ENCODE results near the gene KRT14. TPM values are rescaled to one million over a fixed set of nuclear protein-coding genes. Genes with fewer than 3 reads are reported as not detected.

KRT14 gene
- total RNA-seq, 1 experiment from 2014 or later, result not detected

- H3K27ac Mint-ChIP-seq, result no peak overlapping the region; a peak in 1 of 7 replicates
- no peak overlapping the region for H3K27ac ChIP-seq (ENCODE audit: insufficient read length, low read depth, low read length)
Observed at GRCh38 chr17:41549596-41550039, 37.1 kb downstream of the KRT14 start.

More at GRCh38 chr17:41549596-41550039, 37.1 kb downstream of the KRT14 start:
- Histone ChIP-seq H2BK5ac (ENCODE audit: insufficient read length, low read length) (no peak overlapping the region), H3K23me2 (ENCODE audit: insufficient read length, low read depth, low read length, poor library complexity, severe bottlenecking) (no peaks in the 10 kb centered on the region), H4K20me1 (ENCODE audit: control insufficient read depth, insufficient read depth, insufficient read length) (no peaks in the 10 kb centered on the region), H2BK120ac (ENCODE audit: low read depth, low read length, poor library complexity, severe bottlenecking) (no peak overlapping the region), H3K79me1 (ENCODE audit: insufficient read depth, low read depth, low read length, poor library complexity, severe bottlenecking) (no peaks in the 10 kb centered on the region), H2AK5ac (ENCODE audit: insufficient read length, low read length) (no peak overlapping the region), H3K23ac (ENCODE audit: insufficient read length, low read depth, low read length) (no peak overlapping the region), H4K5ac (ENCODE audit: insufficient read length, low read depth, low read length) (no peak overlapping the region), H2AFZ (ENCODE audit: low read length) (no peak overlapping the region), H3K4me1 (ENCODE audit: insufficient read depth, low read length) (no peaks in the 10 kb centered on the region), H3K4ac (ENCODE audit: low read depth, low read length) (no peak overlapping the region), H3K56ac (ENCODE audit: insufficient read length, low read depth, low read length) (no peak overlapping the region), H2BK12ac (ENCODE audit: insufficient read length, low read depth, low read length) (no peak overlapping the region), H3K14ac (ENCODE audit: insufficient read depth, low read length) (no peak overlapping the region), H3K9me3 (ENCODE audit: control insufficient read depth, low read depth, low read length) (no peaks in the 10 kb centered on the region), H3K4me2 (ENCODE audit: insufficient read depth, insufficient read length, low read length) (no peak overlapping the region), H4K91ac (ENCODE audit: insufficient read length, low read depth, low read length) (no peak overlapping the region), H2BK20ac (ENCODE audit: low read depth, low read length, poor library complexity, severe bottlenecking) (no peak overlapping the region), H3K18ac (ENCODE audit: insufficient read length, low read depth, low read length) (no peak overlapping the region), H3K79me2 (ENCODE audit: insufficient read depth, low read length) (no peaks in the 10 kb centered on the region), H2BK15ac (ENCODE audit: low read depth, low read length) (no peak overlapping the region), H3K27me3 (ENCODE audit: insufficient read depth, low read length) (no peaks in the 10 kb centered on the region), H3K9ac (ENCODE audit: extremely low read depth, insufficient read length, low read length) (no peak overlapping the region), H4K8ac (replicated peaks; ENCODE audit: insufficient read length, low read depth, low read length) (no peak overlapping the region), H3T11ph (ENCODE audit: low read length) (no peak overlapping the region)
- TF ChIP-seq, protein P1, sequence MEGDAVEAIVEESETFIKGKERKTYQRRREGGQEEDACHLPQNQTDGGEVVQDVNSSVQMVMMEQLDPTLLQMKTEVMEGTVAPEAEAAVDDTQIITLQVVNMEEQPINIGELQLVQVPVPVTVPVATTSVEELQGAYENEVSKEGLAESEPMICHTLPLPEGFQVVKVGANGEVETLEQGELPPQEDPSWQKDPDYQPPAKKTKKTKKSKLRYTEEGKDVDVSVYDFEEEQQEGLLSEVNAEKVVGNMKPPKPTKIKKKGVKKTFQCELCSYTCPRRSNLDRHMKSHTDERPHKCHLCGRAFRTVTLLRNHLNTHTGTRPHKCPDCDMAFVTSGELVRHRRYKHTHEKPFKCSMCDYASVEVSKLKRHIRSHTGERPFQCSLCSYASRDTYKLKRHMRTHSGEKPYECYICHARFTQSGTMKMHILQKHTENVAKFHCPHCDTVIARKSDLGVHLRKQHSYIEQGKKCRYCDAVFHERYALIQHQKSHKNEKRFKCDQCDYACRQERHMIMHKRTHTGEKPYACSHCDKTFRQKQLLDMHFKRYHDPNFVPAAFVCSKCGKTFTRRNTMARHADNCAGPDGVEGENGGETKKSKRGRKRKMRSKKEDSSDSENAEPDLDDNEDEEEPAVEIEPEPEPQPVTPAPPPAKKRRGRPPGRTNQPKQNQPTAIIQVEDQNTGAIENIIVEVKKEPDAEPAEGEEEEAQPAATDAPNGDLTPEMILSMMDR (conservative IDR thresholded peaks at IDR 0.05), result no peak
- Mint-ChIP-seq H3K9me3 (peaks cover 3 to 11% of the 10 kb centered on the region in 2 experiments; a peak in 4 of 5 replicates), H3K4me1 (peaks cover 32 to 45% of the 10 kb centered on the region in 2 experiments), H3K36me3 (ENCODE audit: insufficient read depth in 1 of 3, low read depth in 3 of 3) (peaks cover 0 to 13% (median 1%) of the 10 kb centered on the region in 3 experiments; a peak in 4 of 7 replicates), H3K4me3 (no peak overlapping the region), H3K27me3 (ENCODE audit: low read depth) (peaks cover 20% of the 10 kb centered on the region)
- no CpG with 5 or more reads among the region's 8 CpGs for WGBS (ENCODE audit: extremely low coverage, insufficient read length, low lambda C conversion rate)
- DNase-seq, result no peak

All from H9 (cell line).